Measurements from ENCODE around the gene AGBL5.

Gene AGBL5

DNA sequence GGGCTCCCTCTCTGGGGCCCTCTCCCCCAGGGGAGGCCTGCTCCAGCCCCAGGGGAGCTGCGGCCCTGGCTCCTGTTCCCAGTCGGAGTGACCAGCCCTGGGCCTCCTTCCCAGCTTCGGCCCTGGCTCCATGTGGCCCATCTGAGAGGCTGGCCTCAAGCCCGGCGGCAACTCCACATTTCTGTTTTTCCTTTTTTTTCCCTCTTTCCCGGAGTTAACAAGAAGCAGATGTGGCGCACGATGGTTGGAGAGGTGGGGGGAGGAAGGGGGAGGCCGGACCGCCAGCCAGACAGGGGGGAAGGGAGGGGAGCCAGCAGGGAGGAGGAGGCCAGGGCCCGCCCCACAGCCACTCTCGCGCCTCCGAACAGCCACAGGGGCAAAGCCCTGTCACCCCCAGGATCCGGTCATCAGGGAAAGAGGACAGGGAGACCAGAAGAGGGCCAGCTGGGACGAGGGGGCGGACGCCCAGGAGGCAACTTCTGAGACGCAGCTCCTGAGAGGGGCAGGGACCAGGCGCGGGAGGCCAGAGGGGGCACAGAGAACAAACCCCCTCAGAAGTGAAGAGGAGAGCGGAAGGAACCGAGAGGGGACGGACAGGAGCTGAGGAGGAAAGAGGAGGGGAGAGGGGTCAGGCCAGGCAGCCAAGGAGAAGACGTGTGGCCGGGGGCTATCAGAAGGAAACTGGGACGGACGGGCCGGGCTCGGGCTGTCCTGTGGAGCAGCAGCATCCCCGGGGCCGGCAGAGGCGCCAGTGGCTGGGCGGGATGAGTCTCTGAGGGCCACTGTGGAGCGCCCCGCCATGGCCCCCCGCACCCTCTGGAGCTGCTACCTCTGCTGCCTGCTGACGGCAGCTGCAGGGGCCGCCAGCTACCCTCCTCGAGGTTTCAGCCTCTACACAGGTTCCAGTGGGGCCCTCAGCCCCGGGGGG, 27.1 kb downstream of the AGBL5 start, which contains the start of gene EMILIN1:
EMILIN1 (plus strand) TSS at position 349 of the 928 bp plus-strand sequence; CDS start at position 800, 451 bp downstream.
- Histone ChIP-seq H3K36me3 (ENCODE audit: control insufficient read depth, insufficient read depth, low read length) (peaks cover 2% of the 10 kb centered on the region), H3K9ac (ENCODE audit: low read length) (peak within 1 kb of the TSS; percentile 57), H3K4me1 (ENCODE audit: control insufficient read depth, insufficient read depth, low read length) (peaks cover 51% of the 10 kb centered on the region), H3K27me3 (ENCODE audit: control insufficient read depth, insufficient read depth, low read length) (no peaks in the 10 kb centered on the region), H3K27ac (ENCODE audit: low read depth, low read length) (peak within 1 kb of the TSS; percentile 84), H3K4me3 (ENCODE audit: low read length) (peak within 1 kb of the TSS; percentile 82)

DNA sequence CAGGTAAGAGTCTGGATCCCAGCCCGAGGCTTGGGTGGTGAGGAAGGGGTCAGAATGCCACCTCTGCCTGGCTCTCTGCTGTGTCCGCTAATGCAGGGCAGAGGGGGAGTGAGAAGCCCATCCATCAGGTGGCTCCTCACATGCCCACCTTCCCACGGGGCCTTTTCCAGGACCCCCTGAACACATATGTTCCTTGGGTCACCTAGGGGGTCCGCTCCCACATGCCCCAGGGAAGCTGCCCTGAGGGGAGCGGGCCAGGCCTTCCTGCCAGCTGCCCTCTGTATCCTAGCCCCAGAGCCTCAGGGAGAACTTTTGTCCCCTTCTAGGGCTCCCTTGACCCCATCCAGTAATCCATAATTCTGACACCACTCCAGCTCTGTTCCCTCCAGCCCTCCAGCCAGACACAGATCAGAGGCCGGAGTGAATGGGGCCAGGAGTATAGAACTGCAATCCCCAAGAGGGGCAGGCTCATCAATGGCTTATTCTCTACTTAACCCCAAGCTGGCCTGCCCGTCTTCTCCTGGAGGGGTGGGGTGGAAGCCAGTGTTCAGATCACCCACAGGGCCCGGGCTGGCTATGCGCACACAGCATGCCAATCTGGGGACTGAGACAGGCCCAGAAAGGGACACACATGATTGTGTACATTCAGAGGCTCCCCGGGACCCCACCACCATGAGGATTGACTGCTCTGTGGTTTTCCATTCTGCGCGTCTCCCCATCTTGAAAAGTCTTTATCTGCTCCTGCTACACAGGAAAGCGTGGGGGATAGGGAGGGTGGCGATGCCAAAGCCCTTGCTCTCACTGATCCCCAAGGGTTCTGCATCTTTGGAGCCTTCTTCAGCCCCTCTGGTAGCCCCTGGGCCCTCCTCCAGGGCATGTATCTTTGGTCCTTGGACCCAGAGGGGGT, 28.0 kb downstream of the AGBL5 start:
- H3K36me3 ChIP-seq (ENCODE audit: control insufficient read depth, insufficient read depth, low read length) = peaks cover 2% of the 10 kb centered on the region
- H3K4me1 ChIP-seq (ENCODE audit: control insufficient read depth, insufficient read depth, low read length) = peaks cover 46% of the 10 kb centered on the region
- H3K27ac ChIP-seq (ENCODE audit: low read depth, low read length) = peak overlapping the region; percentile 84
- H3K4me3 ChIP-seq (ENCODE audit: low read length) = peak overlapping the region; percentile 82
- peak overlapping the region; percentile 57 for H3K9ac ChIP-seq (ENCODE audit: low read length)
- H3K27me3 ChIP-seq (ENCODE audit: control insufficient read depth, insufficient read depth, low read length) = no peaks in the 10 kb centered on the region

DNA sequence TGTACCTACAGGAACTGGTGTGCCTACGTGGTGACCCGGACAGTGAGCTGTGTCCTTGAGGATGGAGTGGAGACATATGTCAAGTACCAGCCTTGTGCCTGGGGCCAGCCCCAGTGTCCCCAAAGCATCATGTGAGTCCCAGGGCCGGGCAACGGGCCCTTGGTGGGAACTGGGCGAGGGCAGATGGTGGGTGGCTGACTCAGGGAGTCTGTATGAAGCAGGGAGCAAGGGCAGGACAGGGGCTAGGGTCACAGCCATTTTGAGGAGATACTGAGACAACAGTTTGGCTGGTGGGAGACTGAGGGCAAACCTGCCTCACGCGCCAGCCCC, 28.6 kb downstream of the AGBL5 start:
- peaks cover 2% of the 10 kb centered on the region for H3K36me3 ChIP-seq (ENCODE audit: control insufficient read depth, insufficient read depth, low read length)
- peak overlapping the region; percentile 84 for H3K27ac ChIP-seq (ENCODE audit: low read depth, low read length)
- H3K4me1 ChIP-seq (ENCODE audit: control insufficient read depth, insufficient read depth, low read length) = peaks cover 46% of the 10 kb centered on the region
- H3K27me3 ChIP-seq (ENCODE audit: control insufficient read depth, insufficient read depth, low read length) = no peaks in the 10 kb centered on the region
- peak overlapping the region; percentile 82 for H3K4me3 ChIP-seq (ENCODE audit: low read length)
- peak overlapping the region; percentile 33 for H3K9ac ChIP-seq (ENCODE audit: low read length)

DNA sequence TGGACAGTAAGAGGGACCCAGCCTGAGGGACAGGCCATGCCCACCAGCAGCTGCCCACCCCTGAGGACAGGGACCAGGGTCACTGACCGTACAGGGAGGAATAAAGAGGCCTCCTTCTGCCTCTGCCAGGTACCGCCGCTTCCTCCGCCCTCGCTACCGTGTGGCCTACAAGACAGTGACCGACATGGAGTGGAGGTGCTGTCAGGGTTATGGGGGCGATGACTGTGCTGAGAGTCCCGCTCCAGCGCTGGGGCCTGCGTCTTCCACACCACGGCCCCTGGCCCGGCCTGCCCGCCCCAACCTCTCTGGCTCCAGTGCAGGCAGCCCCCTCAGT, 29.1 kb downstream of the AGBL5 start:
- Histone ChIP-seq H3K4me1 (ENCODE audit: control insufficient read depth, insufficient read depth, low read length) (peaks cover 45% of the 10 kb centered on the region), H3K4me3 (ENCODE audit: low read length) (peak overlapping the region; percentile 82), H3K9ac (ENCODE audit: low read length) (no peak overlapping the region), H3K27me3 (ENCODE audit: control insufficient read depth, insufficient read depth, low read length) (no peaks in the 10 kb centered on the region), H3K27ac (ENCODE audit: low read depth, low read length) (peak overlapping the region; percentile 84), H3K36me3 (ENCODE audit: control insufficient read depth, insufficient read depth, low read length) (peaks cover 2% of the 10 kb centered on the region)

DNA sequence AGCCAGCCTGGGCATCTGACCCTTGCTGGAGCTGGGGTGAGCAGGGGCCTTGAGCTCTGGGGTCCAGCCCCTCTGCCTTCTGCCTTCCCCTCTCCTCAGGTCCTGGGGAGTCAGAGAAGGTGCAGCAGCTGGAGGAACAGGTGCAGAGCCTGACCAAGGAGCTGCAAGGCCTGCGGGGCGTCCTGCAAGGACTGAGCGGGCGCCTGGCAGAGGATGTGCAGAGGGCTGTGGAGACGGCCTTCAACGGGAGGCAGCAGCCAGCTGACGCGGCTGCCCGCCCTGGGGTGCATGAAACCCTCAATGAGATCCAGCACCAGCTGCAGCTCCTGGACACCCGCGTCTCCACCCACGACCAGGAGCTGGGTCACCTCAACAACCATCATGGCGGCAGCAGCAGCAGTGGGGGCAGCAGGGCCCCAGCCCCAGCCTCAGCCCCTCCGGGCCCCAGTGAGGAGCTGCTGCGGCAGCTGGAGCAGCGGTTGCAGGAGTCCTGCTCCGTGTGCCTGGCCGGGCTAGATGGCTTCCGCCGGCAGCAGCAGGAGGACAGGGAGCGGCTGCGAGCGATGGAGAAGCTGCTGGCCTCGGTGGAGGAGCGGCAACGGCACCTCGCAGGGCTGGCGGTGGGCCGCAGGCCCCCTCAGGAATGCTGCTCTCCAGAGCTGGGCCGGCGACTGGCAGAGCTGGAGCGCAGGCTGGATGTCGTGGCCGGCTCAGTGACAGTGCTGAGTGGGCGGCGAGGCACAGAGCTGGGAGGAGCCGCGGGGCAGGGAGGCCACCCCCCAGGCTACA, 30.7 kb downstream of the AGBL5 start:
- Histone ChIP-seq H3K9ac (ENCODE audit: low read length) (no peak overlapping the region), H3K27ac (ENCODE audit: low read depth, low read length) (peak overlapping the region; percentile 84), H3K36me3 (ENCODE audit: control insufficient read depth, insufficient read depth, low read length) (peaks cover 2% of the 10 kb centered on the region), H3K27me3 (ENCODE audit: control insufficient read depth, insufficient read depth, low read length) (no peaks in the 10 kb centered on the region), H3K4me1 (ENCODE audit: control insufficient read depth, insufficient read depth, low read length) (peaks cover 38% of the 10 kb centered on the region), H3K4me3 (ENCODE audit: low read length) (peak overlapping the region; percentile 82)

DNA sequence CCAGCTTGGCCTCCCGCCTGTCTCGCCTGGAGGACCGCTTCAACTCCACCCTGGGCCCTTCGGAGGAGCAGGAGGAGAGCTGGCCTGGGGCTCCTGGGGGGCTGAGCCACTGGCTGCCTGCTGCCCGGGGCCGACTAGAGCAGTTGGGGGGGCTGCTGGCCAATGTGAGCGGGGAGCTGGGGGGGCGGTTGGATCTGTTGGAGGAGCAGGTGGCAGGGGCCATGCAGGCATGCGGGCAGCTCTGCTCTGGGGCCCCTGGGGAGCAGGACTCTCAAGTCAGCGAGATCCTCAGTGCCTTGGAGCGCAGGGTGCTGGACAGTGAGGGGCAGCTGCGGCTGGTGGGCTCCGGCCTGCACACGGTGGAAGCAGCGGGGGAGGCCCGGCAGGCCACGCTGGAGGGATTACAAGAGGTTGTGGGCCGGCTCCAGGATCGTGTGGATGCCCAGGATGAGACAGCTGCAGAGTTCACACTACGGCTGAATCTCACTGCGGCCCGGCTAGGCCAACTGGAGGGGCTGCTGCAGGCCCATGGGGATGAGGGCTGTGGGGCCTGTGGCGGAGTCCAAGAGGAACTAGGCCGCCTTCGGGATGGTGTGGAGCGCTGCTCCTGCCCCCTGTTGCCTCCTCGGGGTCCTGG, 31.4 kb downstream of the AGBL5 start:
- no peak overlapping the region for H3K27ac ChIP-seq (ENCODE audit: low read depth, low read length)
- no peak overlapping the region for H3K9ac ChIP-seq (ENCODE audit: low read length)
- H3K4me3 ChIP-seq (ENCODE audit: low read length) = no peak overlapping the region
- H3K27me3 ChIP-seq (ENCODE audit: control insufficient read depth, insufficient read depth, low read length) = no peaks in the 10 kb centered on the region
- H3K36me3 ChIP-seq (ENCODE audit: control insufficient read depth, insufficient read depth, low read length) = peaks cover 2% of the 10 kb centered on the region
- H3K4me1 ChIP-seq (ENCODE audit: control insufficient read depth, insufficient read depth, low read length) = peaks cover 33% of the 10 kb centered on the region

DNA sequence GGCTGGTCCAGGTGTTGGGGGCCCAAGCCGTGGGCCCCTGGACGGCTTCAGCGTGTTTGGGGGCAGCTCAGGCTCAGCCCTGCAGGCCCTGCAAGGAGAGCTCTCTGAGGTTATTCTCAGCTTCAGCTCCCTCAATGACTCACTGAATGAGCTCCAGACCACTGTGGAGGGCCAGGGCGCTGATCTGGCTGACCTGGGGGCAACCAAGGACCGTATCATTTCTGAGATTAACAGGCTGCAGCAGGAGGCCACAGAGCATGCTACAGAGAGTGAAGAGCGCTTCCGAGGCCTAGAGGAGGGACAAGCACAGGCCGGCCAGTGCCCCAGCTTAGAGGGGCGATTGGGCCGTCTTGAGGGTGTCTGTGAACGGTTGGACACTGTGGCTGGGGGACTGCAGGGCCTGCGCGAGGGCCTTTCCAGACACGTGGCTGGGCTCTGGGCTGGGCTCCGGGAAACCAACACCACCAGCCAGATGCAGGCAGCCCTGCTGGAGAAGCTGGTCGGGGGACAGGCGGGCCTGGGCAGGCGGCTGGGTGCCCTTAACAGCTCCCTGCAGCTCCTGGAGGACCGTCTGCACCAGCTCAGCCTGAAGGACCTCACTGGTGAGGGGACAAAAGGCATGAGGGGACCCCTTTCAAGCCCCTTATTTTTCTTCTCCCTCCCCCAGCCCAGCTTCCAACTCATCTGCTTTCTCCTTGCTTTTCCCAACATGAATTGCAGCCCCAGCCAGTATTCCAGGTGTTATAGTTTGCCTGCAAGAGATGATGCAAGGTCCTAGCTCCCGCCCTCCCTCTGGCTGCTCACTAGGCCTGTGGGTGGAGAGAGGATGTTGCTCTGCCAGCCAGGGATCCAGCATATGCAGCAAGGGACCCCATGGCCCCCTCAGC, 32.2 kb downstream of the AGBL5 start:
- Histone ChIP-seq H3K36me3 (ENCODE audit: control insufficient read depth, insufficient read depth, low read length) (peaks cover 2% of the 10 kb centered on the region), H3K27ac (ENCODE audit: low read depth, low read length) (peak overlapping the region; percentile 13), H3K27me3 (ENCODE audit: control insufficient read depth, insufficient read depth, low read length) (no peaks in the 10 kb centered on the region), H3K4me1 (ENCODE audit: control insufficient read depth, insufficient read depth, low read length) (peaks cover 32% of the 10 kb centered on the region), H3K4me3 (ENCODE audit: low read length) (no peak overlapping the region), H3K9ac (ENCODE audit: low read length) (no peak overlapping the region)

DNA sequence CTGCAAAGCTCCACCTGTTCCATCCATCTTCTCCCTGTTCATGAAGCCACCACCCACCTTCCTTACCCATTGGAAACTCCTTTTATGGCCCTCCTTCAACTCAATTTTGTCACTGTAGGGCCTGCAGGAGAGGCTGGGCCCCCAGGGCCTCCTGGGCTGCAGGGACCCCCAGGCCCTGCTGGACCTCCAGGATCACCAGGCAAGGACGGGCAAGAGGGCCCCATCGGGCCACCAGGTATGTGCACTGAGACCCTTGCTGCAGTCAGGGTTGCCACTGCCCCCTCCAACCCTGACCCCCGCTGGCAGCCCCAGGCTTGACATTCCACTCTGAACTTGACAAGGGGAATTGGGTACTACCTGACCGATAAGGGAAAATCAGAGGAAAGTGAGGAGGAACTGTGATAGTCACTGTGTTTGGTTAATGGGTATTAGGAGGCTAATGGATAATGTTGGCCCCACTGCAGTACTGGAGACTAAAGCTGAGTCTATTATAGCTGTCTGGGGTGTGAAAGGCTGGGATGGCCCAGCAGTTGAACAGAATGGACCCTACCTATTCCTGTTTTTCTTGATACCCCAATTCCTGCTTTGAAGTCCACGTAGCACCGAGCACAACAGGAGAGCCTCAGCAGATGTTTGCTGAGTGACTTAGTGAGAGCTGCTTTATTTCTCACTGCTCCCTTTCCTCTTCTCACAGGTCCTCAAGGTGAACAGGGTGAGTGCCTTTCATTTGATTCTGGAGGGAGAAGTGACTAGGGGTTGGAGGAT, 33.0 kb downstream of the AGBL5 start:
- peak overlapping the region; percentile 90 for H3K27ac ChIP-seq (ENCODE audit: low read depth, low read length)
- peaks cover 2% of the 10 kb centered on the region for H3K36me3 ChIP-seq (ENCODE audit: control insufficient read depth, insufficient read depth, low read length)
- peaks cover 32% of the 10 kb centered on the region for H3K4me1 ChIP-seq (ENCODE audit: control insufficient read depth, insufficient read depth, low read length)
- no peak overlapping the region for H3K9ac ChIP-seq (ENCODE audit: low read length)
- no peaks in the 10 kb centered on the region for H3K27me3 ChIP-seq (ENCODE audit: control insufficient read depth, insufficient read depth, low read length)
- no peak overlapping the region for H3K4me3 ChIP-seq (ENCODE audit: low read length)

DNA sequence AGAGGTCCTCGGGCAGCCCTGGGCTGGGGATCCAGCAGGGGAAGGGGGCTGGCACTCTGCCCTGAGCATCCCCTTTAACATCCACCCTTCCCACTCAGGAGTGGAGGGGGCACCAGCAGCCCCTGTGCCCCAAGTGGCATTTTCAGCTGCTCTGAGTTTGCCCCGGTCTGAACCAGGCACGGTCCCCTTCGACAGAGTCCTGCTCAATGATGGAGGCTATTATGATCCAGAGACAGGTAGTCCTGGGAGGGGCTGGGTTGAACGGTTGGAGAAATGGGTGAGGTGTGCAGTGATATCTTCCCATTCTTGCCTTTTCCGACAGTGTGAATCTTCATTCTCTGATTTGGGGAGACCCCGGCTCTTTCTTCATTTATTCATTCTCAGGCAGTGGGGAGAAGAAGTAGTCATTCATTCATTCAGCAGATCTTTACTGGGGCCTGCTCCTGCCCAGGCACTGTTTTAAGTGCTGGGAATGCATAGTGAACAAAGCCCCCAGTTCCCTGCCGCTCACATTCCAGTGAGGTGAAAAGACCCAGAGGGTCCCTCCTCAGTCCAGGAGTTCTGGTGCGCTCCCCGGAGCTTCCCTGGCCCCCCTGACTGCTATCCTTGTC, 33.7 kb downstream of the AGBL5 start:
- Histone ChIP-seq H3K4me1 (ENCODE audit: control insufficient read depth, insufficient read depth, low read length) (peaks cover 32% of the 10 kb centered on the region), H3K27me3 (ENCODE audit: control insufficient read depth, insufficient read depth, low read length) (no peaks in the 10 kb centered on the region), H3K9ac (ENCODE audit: low read length) (no peak overlapping the region), H3K36me3 (ENCODE audit: control insufficient read depth, insufficient read depth, low read length) (peaks cover 2% of the 10 kb centered on the region), H3K4me3 (ENCODE audit: low read length) (peak overlapping the region; percentile 60), H3K27ac (ENCODE audit: low read depth, low read length) (peak overlapping the region; percentile 90)

DNA sequence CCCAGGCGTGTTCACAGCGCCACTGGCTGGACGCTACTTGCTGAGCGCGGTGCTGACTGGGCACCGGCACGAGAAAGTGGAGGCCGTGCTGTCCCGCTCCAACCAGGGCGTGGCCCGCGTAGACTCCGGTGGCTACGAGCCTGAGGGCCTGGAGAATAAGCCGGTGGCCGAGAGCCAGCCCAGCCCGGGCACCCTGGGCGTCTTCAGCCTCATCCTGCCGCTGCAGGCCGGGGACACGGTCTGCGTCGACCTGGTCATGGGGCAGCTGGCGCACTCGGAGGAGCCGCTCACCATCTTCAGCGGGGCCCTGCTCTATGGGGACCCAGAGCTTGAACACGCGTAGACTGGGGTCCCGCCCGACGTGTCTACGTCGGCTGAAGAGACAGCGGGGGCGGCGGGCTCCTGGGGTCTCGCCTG, 34.2 kb downstream of the AGBL5 start:
- H3K36me3 ChIP-seq (ENCODE audit: control insufficient read depth, insufficient read depth, low read length) = no peaks in the 10 kb centered on the region
- no peaks in the 10 kb centered on the region for H3K27me3 ChIP-seq (ENCODE audit: control insufficient read depth, insufficient read depth, low read length)
- H3K27ac ChIP-seq (ENCODE audit: low read depth, low read length) = peak overlapping the region; percentile 90
- peak overlapping the region; percentile 60 for H3K4me3 ChIP-seq (ENCODE audit: low read length)
- H3K9ac ChIP-seq (ENCODE audit: low read length) = no peak overlapping the region
- peaks cover 29% of the 10 kb centered on the region for H3K4me1 ChIP-seq (ENCODE audit: control insufficient read depth, insufficient read depth, low read length)

Data from rectal smooth muscle tissue (tissue), 1 donor.